ENCODE results near the gene HRH4. TPM values are rescaled to one million over a fixed set of nuclear protein-coding genes. Genes with fewer than 3 reads are reported as not detected.

HRH4 gene
- total and polyA plus RNA-seq, 10 of the 15 experiments (the other 5 are each of a cell fraction or from before 2014, with no cell fraction given), result not detected

DNA sequence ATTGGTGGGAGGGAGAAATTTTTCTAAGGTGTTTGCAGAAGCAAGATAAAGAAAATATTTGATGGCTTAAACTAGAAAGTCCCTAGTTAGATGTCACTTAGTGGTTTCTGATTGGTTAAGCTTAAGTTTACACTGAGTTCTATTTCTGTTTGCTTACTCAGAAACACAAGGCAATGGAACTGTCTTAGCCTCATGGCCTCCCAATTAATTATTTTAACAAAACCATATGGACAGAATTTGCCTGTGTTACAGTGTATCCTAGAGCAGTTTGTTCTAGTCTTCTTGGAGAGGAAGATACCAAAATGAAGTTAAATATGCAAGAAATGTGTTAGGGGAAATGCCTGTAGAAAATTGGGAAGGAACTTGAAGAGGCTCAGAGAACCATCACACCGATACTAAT is 38.6 kb upstream of the HRH4 start:
- Histone ChIP-seq H3K27ac (ENCODE audit: control insufficient read depth, insufficient read depth) (no peak overlapping the region), H3K36me3 (ENCODE audit: control insufficient read depth in 2 of 2, insufficient read depth in 2 of 2, low read length in 1 of 2) (no peaks in the 10 kb centered on the region), H3K4me2 (ENCODE audit: control insufficient read depth, insufficient read depth) (no peak overlapping the region), H3K27me3 (replicated peaks in 1 of 2; ENCODE audit: control insufficient read depth in 2 of 2, insufficient read depth in 2 of 2, low read length in 1 of 2) (no peaks in the 10 kb centered on the region; a peak in 3 of 4 replicates), H3K9ac (ENCODE audit: control insufficient read depth, insufficient read depth, low read length) (no peak overlapping the region), H3K4me1 (ENCODE audit: control insufficient read depth, insufficient read depth, low read length) (peaks cover 3% of the 10 kb centered on the region; the same call in 1 of the 2 replicates), H3K79me2 (ENCODE audit: control insufficient read depth, insufficient read depth, low read length) (no peaks in the 10 kb centered on the region), H3K4me3 (no peak overlapping the region), H3K9me3 (replicated peaks; ENCODE audit: control insufficient read depth, insufficient read depth, low read length) (peaks cover 8% of the 10 kb centered on the region; the same call in 2 of the 3 replicates), H2AFZ (ENCODE audit: control insufficient read depth, low read depth, low read length) (no peak overlapping the region), H4K20me1 (ENCODE audit: control insufficient read depth, insufficient read depth) (no peaks in the 10 kb centered on the region)
- intact Hi-C loops (cut with micrococcal nuclease; ENCODE audit: unreplicated experiment), result no loop called here
- FAIRE-seq, result no peak
- no TSS peak for BruUV-seq (replicated peaks)
- 0% methylated on average over 1 of the region's 1 CpG for WGBS (ENCODE audit: insufficient coverage, insufficient replicate concordance, low lambda C conversion rate, missing lambda C conversion rate)
- no peak for ATAC-seq
- ChIA-PET SMC1A (ENCODE audit: uncharacterized antibody, unreplicated experiment) (interaction anchor here (0.7 to 1.5 kb wide), 2 partner anchors 9 to 25 kb away, joined by 4 to 5 read pairs; no protein-coding TSS in a partner anchor), CTCF (interaction anchor here (1.5 kb wide), 1 partner anchor 12 kb away, joined by 5 read pairs; no protein-coding TSS in a partner anchor), RAD21 (ENCODE audit: unreplicated experiment) (no interaction called here), POLR2A (no interaction called here)
- no peak for DNase-seq (ENCODE audit: low read depth, low spot score)
- TF ChIP-seq GABPA (IDR thresholded peaks at IDR 0.05; ENCODE audit: low read depth), result no peak
- no peak for TF ChIP-seq ZZZ3 (IDR thresholded peaks at IDR 0.05; ENCODE audit: control insufficient read depth, insufficient read length, low read depth)
- TF ChIP-seq, protein P1, sequence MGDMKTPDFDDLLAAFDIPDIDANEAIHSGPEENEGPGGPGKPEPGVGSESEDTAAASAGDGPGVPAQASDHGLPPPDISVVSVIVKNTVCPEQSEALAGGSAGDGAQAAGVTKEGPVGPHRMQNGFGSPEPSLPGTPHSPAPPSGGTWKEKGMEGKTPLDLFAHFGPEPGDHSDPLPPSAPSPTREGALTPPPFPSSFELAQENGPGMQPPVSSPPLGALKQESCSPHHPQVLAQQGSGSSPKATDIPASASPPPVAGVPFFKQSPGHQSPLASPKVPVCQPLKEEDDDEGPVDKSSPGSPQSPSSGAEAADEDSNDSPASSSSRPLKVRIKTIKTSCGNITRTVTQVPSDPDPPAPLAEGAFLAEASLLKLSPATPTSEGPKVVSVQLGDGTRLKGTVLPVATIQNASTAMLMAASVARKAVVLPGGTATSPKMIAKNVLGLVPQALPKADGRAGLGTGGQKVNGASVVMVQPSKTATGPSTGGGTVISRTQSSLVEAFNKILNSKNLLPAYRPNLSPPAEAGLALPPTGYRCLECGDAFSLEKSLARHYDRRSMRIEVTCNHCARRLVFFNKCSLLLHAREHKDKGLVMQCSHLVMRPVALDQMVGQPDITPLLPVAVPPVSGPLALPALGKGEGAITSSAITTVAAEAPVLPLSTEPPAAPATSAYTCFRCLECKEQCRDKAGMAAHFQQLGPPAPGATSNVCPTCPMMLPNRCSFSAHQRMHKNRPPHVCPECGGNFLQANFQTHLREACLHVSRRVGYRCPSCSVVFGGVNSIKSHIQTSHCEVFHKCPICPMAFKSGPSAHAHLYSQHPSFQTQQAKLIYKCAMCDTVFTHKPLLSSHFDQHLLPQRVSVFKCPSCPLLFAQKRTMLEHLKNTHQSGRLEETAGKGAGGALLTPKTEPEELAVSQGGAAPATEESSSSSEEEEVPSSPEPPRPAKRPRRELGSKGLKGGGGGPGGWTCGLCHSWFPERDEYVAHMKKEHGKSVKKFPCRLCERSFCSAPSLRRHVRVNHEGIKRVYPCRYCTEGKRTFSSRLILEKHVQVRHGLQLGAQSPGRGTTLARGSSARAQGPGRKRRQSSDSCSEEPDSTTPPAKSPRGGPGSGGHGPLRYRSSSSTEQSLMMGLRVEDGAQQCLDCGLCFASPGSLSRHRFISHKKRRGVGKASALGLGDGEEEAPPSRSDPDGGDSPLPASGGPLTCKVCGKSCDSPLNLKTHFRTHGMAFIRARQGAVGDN (IDR thresholded peaks at IDR 0.05), result no peak
- TF ChIP-seq MXI1 (IDR thresholded peaks at IDR 0.05; ENCODE audit: low read depth, low read length), result no peak
- TF ChIP-seq, protein P2, sequence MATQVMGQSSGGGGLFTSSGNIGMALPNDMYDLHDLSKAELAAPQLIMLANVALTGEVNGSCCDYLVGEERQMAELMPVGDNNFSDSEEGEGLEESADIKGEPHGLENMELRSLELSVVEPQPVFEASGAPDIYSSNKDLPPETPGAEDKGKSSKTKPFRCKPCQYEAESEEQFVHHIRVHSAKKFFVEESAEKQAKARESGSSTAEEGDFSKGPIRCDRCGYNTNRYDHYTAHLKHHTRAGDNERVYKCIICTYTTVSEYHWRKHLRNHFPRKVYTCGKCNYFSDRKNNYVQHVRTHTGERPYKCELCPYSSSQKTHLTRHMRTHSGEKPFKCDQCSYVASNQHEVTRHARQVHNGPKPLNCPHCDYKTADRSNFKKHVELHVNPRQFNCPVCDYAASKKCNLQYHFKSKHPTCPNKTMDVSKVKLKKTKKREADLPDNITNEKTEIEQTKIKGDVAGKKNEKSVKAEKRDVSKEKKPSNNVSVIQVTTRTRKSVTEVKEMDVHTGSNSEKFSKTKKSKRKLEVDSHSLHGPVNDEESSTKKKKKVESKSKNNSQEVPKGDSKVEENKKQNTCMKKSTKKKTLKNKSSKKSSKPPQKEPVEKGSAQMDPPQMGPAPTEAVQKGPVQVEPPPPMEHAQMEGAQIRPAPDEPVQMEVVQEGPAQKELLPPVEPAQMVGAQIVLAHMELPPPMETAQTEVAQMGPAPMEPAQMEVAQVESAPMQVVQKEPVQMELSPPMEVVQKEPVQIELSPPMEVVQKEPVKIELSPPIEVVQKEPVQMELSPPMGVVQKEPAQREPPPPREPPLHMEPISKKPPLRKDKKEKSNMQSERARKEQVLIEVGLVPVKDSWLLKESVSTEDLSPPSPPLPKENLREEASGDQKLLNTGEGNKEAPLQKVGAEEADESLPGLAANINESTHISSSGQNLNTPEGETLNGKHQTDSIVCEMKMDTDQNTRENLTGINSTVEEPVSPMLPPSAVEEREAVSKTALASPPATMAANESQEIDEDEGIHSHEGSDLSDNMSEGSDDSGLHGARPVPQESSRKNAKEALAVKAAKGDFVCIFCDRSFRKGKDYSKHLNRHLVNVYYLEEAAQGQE (IDR thresholded peaks at IDR 0.05; ENCODE audit: low read depth, low read length), result no peak
- no peak for TF ChIP-seq SUPT20H (IDR thresholded peaks at IDR 0.05; ENCODE audit: borderline replicate concordance, control insufficient read depth, low read depth, low read length)
- TF ChIP-seq, protein P3, sequence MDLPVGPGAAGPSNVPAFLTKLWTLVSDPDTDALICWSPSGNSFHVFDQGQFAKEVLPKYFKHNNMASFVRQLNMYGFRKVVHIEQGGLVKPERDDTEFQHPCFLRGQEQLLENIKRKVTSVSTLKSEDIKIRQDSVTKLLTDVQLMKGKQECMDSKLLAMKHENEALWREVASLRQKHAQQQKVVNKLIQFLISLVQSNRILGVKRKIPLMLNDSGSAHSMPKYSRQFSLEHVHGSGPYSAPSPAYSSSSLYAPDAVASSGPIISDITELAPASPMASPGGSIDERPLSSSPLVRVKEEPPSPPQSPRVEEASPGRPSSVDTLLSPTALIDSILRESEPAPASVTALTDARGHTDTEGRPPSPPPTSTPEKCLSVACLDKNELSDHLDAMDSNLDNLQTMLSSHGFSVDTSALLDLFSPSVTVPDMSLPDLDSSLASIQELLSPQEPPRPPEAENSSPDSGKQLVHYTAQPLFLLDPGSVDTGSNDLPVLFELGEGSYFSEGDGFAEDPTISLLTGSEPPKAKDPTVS (IDR thresholded peaks at IDR 0.05; ENCODE audit: low read depth, low read length), result no peak
- no peak for TF ChIP-seq SMC3 (IDR thresholded peaks at IDR 0.05; ENCODE audit: borderline replicate concordance, low read length)
- TF ChIP-seq ZNF24 (IDR thresholded peaks at IDR 0.05), result no peak
- no peak for TF ChIP-seq MYC (IDR thresholded peaks at IDR 0.05; ENCODE audit: insufficient read depth, insufficient read length, insufficient replicate concordance, low read length, severe bottlenecking)
- no peak for TF ChIP-seq YBX1 (IDR thresholded peaks at IDR 0.05)
- in situ Hi-C loops (cut with MboI), result no loop called here

Data from GM12878 (cell line).